IPS DF 4.7 (cell line): ENCODE results near the gene ACE2.

Experiments
- DNase-seq: peaks from one replicate; pipeline ENCODE4 v3.0.0-alpha.2; 2013; ENCODE audit warnings: low spot score; ENCODE audit errors: extremely low read depth

The ACE2 gene

GRCh38 chrX:15576019-15576418 lies 24.7 kb downstream of the ACE2 start:
- no peak for DNase-seq

GRCh38 chrX:15574017-15574416 lies 26.7 kb downstream of the ACE2 start:
- DNase-seq = no peak

- DNase-seq = no peak
Observed at GRCh38 chrX:15570145-15570544, 30.6 kb downstream of the ACE2 start.

GRCh38 chrX:15567886-15568616 lies 32.7 kb downstream of the ACE2 start:
- DNase-seq = no peak

GRCh38 chrX:15567267-15567666 lies 33.5 kb downstream of the ACE2 start:
- no peak for DNase-seq

GRCh38 chrX:15566244-15566643 lies 34.5 kb downstream of the ACE2 start:
- DNase-seq = no peak

- peak; percentile 19 for DNase-seq
Observed at GRCh38 chrX:15564981-15565579, 35.7 kb downstream of the ACE2 start.

- DNase-seq = no peak
Observed at GRCh38 chrX:15563056-15563455, 37.7 kb downstream of the ACE2 start.

- no peak for DNase-seq
Observed at GRCh38 chrX:15560924-15561323, 39.8 kb downstream of the ACE2 start.

GRCh38 chrX:15559227-15559626 lies 41.5 kb downstream of the ACE2 start:
- DNase-seq = no peak

GRCh38 chrX:15549189-15550012 lies 51.4 kb downstream of the ACE2 start:
- DNase-seq = no peak

- no peak for DNase-seq
Observed at GRCh38 chrX:15547356-15547755, 53.4 kb downstream of the ACE2 start.

- no peak for DNase-seq
Observed at GRCh38 chrX:15546745-15547144, 54.0 kb downstream of the ACE2 start.

GRCh38 chrX:15530318-15530717 lies 70.4 kb downstream of the ACE2 start:
- DNase-seq = no peak

- no peak for DNase-seq
Observed at GRCh38 chrX:15529165-15529564, 71.6 kb downstream of the ACE2 start.

- DNase-seq = no peak
Observed at GRCh38 chrX:15525664-15526416, 74.9 kb downstream of the ACE2 start.

- DNase-seq = no peak
Observed at GRCh38 chrX:15524417-15524816, 76.3 kb downstream of the ACE2 start.

GRCh38 chrX:15523088-15523487 lies 77.7 kb downstream of the ACE2 start:
- no peak for DNase-seq

- DNase-seq = no peak
Observed at GRCh38 chrX:15522464-15522863, 78.3 kb downstream of the ACE2 start.

- no peak for DNase-seq
Observed at GRCh38 chrX:15515931-15516330, 84.8 kb downstream of the ACE2 start.

GRCh38 chrX:15514279-15514678 lies 86.5 kb downstream of the ACE2 start:
- DNase-seq = no peak
